Skin of body (tissue), 2 donors: ENCODE measurements around the gene ZDHHC23. TPM values are rescaled to one million over a fixed set of nuclear protein-coding genes. Genes with fewer than 3 reads are reported as not detected.

Source experiments
- DNase-seq: peaks from one replicate; lab custom pipeline; 2025; lab: John Stamatoyannopoulos, UW
- total RNA-seq: library from RNA; depleted of rRNA; stranded (reverse); fragments of >200 nt; gene quantifications from one replicate; pipeline ENCODE4 v1.2.3, GENCODE V29; 2014

Gene ZDHHC23
- total RNA-seq, 1 donor from 2014 or later, result 3.4 TPM

DNA sequence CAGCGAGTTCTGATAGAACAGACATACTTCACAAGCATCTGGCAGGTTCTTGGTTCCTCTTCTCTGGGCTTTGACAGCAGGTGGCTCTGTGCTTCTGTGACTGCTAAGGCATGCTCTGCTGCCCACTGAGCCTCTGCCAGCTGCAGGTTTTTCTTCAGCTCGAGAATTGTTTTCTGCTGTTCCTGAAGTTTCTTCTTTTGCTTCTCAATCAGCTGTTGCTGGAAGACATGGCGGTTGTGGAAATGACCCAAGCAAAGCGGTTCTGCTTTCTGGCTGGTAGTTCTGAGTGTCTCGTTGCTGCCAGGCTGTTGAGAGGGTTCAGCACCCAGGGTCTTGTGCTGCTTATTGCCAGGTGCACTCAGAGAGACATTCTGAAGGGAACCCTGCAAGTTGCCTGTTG is 57.7 kb downstream of the ZDHHC23 start:
- no peak for DNase-seq

DNA sequence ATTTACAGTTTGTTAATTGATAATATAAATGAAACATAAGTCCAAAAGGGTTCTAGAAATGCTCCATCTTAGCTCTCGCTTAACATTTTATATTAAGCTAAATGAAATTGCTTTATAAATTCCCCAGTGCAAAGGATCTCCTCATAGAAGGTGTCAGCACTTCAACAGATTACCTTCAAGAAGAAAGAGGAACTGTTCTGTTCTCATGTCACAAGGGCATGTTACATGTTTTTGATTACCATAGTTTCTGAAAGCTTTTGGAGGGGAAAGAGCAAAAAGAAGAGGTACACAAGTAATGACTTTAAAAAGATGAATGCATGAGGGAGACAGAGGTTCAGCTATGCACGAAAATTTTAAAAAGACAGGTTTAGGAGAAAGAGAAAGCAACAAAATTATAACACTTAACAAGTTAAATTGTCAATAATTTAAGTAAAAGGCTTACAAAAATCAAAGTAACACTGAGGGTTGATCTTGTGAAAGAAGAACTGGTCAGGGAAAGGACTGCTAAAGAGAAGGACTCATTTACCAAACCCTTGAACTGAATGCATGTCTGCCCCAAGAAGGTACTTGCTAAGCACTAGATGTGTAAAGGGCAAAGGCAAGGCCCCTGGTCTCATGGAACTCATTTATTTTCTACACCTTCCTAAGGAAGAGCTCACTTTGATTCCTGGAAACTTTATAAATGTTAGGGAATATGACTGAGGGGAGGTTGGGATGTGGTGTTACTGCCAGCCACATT is 63.4 kb downstream of the ZDHHC23 start:
- DNase-seq, result no peak

Other genes starting within 250 kb of the ZDHHC23 start
- 70.6 TPM for gene NAA50, start 201.8 kb upstream of the ZDHHC23 start, total RNA-seq
- 60.8 TPM for gene ATP6V1A, start 201.0 kb upstream of the ZDHHC23 start, total RNA-seq
- 9.2 TPM for gene GRAMD1C, start 109.2 kb upstream of the ZDHHC23 start, total RNA-seq
- 3.9 TPM for gene CCDC191, start 108.5 kb downstream of the ZDHHC23 start, total RNA-seq
- gene QTRT2, start 108.7 kb downstream of the ZDHHC23 start, total RNA-seq, result 23.9 TPM
- not detected for gene DRD3, start 231.0 kb downstream of the ZDHHC23 start, total RNA-seq